H1 (cell line): ENCODE results near the gene PFKFB1. TPM values are rescaled to one million over a fixed set of nuclear protein-coding genes. Genes with fewer than 3 reads are reported as not detected.

Experiments used
- CTCF ChIA-PET: fragments of 300-600 bp; sonication (Branson Sonifier 250); formaldehyde crosslinking; loops from one replicate; lab custom pipeline; 2021; ENCODE audit not compliant: partially characterized antibody; lab: Charles Lee
- POLR2A ChIA-PET: fragments of 300-600 bp; sonication (Branson Sonifier 250); formaldehyde crosslinking; loops from one replicate; lab custom pipeline; 2021; ENCODE audit warnings: inconsistent platforms; ENCODE audit not compliant: partially characterized antibody; lab: Charles Lee
- DNase-seq, 2 experiments: peaks; one replicate each; pipeline versions ENCODE4 v3.0.0 to v3.0.0-alpha.2; 2010 to 2022; ENCODE audit warnings: low spot score in 2 of 2, low read depth in 1 of 2, mixed read lengths in 1 of 2
- FAIRE-seq: peaks from 2 replicates; lab custom pipeline; 2011; peaks lifted over from hg19 to GRCh38; lab: Jason Lieb, UNC
- H2AFZ ChIP-seq: 2 replicates; pipeline ENCODE4 v1.8.1; 2012; ENCODE audit warnings: low read length, inconsistent platforms
- H2AK5ac ChIP-seq: 2 replicates; pipeline ENCODE4 v1.6.1; 2013; ENCODE audit warnings: low read depth, low read length
- H2BK120ac ChIP-seq: replicated peaks from 2 replicates; pipeline ENCODE3; 2013; ENCODE audit warnings: low read depth, low read length, inconsistent platforms
- H2BK12ac ChIP-seq: 2 replicates; pipeline ENCODE4 v1.6.1; 2013; ENCODE audit warnings: low read depth, low read length
- H2BK15ac ChIP-seq: 2 replicates; pipeline ENCODE4 v1.6.1; 2013; ENCODE audit warnings: low read length
- H2BK20ac ChIP-seq: 2 replicates; pipeline ENCODE4 v1.6.1; 2013; ENCODE audit warnings: low read length
- H2BK5ac ChIP-seq: 2 replicates; pipeline ENCODE4 v1.6.1; 2013; ENCODE audit warnings: low read depth, low read length
- H3K14ac ChIP-seq: 2 replicates; pipeline ENCODE4 v1.6.1; 2013; ENCODE audit warnings: inconsistent platforms; ENCODE audit not compliant: insufficient read length
- H3K18ac ChIP-seq: 2 replicates; pipeline ENCODE4 v1.6.1; 2013; ENCODE audit warnings: low read length; ENCODE audit errors: extremely low read depth
- H3K23ac ChIP-seq: 2 replicates; pipeline ENCODE4 v1.6.1; 2013; ENCODE audit warnings: inconsistent platforms; ENCODE audit not compliant: insufficient read length
- H3K23me2 ChIP-seq: 2 replicates; pipeline ENCODE4 v1.6.1; 2013; ENCODE audit warnings: low read depth, low read length
- H3K27ac ChIP-seq: 2 replicates; pipeline ENCODE4 v1.6.1; 2011; ENCODE audit warnings: low read depth, low read length, inconsistent platforms
- H3K27me3 ChIP-seq, 4 experiments: replicated peaks in 1 of 4; 1 replicate in 1 of 4; 2 replicates in 3 of 4; pipeline versions ENCODE4 v1.6.1 to v1.8.1; 2011 to 2013; ENCODE audit warnings: low read length in 3 of 4, mild to moderate bottlenecking in 3 of 4, inconsistent platforms in 2 of 4, mixed read lengths in 2 of 4, moderate library complexity in 1 of 4; ENCODE audit not compliant: control insufficient read depth in 3 of 4, insufficient read depth in 3 of 4; ENCODE audit errors: extremely low read depth in 1 of 4
- H3K36me3 ChIP-seq, 4 experiments: 2 replicates each; pipeline versions ENCODE4 v1.6.1 to v1.8.1; 2011 to 2013; ENCODE audit warnings: mild to moderate bottlenecking in 4 of 4, low read length in 3 of 4, moderate library complexity in 2 of 4, control low read depth in 1 of 4, inconsistent platforms in 1 of 4; ENCODE audit not compliant: insufficient read depth in 4 of 4, control insufficient read depth in 2 of 4
- H3K4ac ChIP-seq: replicated peaks from 2 replicates; pipeline ENCODE3; 2013; ENCODE audit warnings: low read length, low read depth, mixed read lengths, inconsistent platforms; ENCODE audit not compliant: insufficient read length
- H3K4me1 ChIP-seq, 4 experiments: replicated peaks in 1 of 4; 1 replicate in 1 of 4; 2 replicates in 3 of 4; pipeline versions ENCODE4 v1.6.1 to v1.8.1; 2011 to 2013; ENCODE audit warnings: low read length in 3 of 4, inconsistent platforms in 2 of 4, mixed read lengths in 1 of 4; ENCODE audit not compliant: insufficient read depth in 4 of 4, control insufficient read depth in 3 of 4
- H3K4me2 ChIP-seq, 2 experiments: 2 replicates each; pipeline versions ENCODE4 v1.6.1 to v1.8.1; 2011 to 2013; ENCODE audit warnings: low read depth in 2 of 2, low read length in 2 of 2, control low read depth in 1 of 2, inconsistent platforms in 1 of 2, mild to moderate bottlenecking in 1 of 2; ENCODE audit not compliant: insufficient read depth in 1 of 2
- H3K4me3 ChIP-seq, 4 experiments: fragments of 200-600, 300-600 bp in 1 of 4; sonication (generic), shearing (Covaris generic), sonication (Bioruptor Twin) in 1 of 4; 2 replicates each; pipeline versions ENCODE4 v1.5.1 to v1.8.1; 2011 to 2016; ENCODE audit warnings: low read length in 4 of 4, low read depth in 3 of 4, control low read depth in 2 of 4, inconsistent platforms in 2 of 4, mild to moderate bottlenecking in 2 of 4, mixed read lengths in 1 of 4, moderate library complexity in 1 of 4; ENCODE audit not compliant: insufficient read depth in 2 of 4; ENCODE audit errors: extremely low read depth in 1 of 4
- H3K56ac ChIP-seq: replicated peaks from 2 replicates; pipeline ENCODE3; 2013; ENCODE audit warnings: low read depth, mild to moderate bottlenecking, mixed read lengths, low read length, inconsistent platforms; ENCODE audit not compliant: insufficient read length
- H3K79me1 ChIP-seq: 2 replicates; pipeline ENCODE4 v1.6.1; 2013; ENCODE audit warnings: low read depth, low read length, control low read depth
- H3K79me2 ChIP-seq, 2 experiments: 2 replicates each; pipeline versions ENCODE4 v1.6.1 to v1.8.1; 2012 to 2013; ENCODE audit warnings: low read length in 2 of 2, mild to moderate bottlenecking in 2 of 2, inconsistent platforms in 1 of 2; ENCODE audit not compliant: insufficient read depth in 2 of 2, control insufficient read depth in 1 of 2
- H3K9ac ChIP-seq, 4 experiments: replicated peaks in 1 of 4; 1 replicate in 1 of 4; 2 replicates in 3 of 4; pipeline versions ENCODE4 v1.6.1 to v1.8.1; 2011 to 2013; ENCODE audit warnings: low read depth in 3 of 4, low read length in 3 of 4, control low read depth in 2 of 4, mild to moderate bottlenecking in 2 of 4, moderate library complexity in 2 of 4, inconsistent platforms in 1 of 4; ENCODE audit errors: extremely low read depth in 1 of 4
- H3K9me3 ChIP-seq, 2 experiments: 2 replicates each; pipeline versions ENCODE4 v1.6.1 to v1.8.1; 2012 to 2013; ENCODE audit warnings: mild to moderate bottlenecking in 2 of 2, moderate library complexity in 2 of 2, control low read depth in 1 of 2, inconsistent platforms in 1 of 2, low read depth in 1 of 2, low read length in 1 of 2, mixed read lengths in 1 of 2; ENCODE audit not compliant: insufficient read depth in 2 of 2
- H4K20me1 ChIP-seq, 2 experiments: replicated peaks in 1 of 2; 2 replicates each; pipeline versions ENCODE3 to v1.8.1; 2011 to 2013; ENCODE audit warnings: inconsistent platforms in 2 of 2, low read length in 2 of 2, mild to moderate bottlenecking in 1 of 2; ENCODE audit not compliant: insufficient read depth in 2 of 2, control insufficient read depth in 1 of 2
- H4K5ac ChIP-seq: 2 replicates; pipeline ENCODE4 v1.6.1; 2013; ENCODE audit warnings: low read length, low read depth, mixed read lengths, inconsistent platforms; ENCODE audit not compliant: insufficient read length
- H4K8ac ChIP-seq: 2 replicates; pipeline ENCODE4 v1.8.0; 2013; ENCODE audit warnings: mild to moderate bottlenecking, moderate library complexity, low read length, inconsistent platforms; ENCODE audit not compliant: insufficient read depth; ENCODE audit errors: extremely low read depth
- H4K91ac ChIP-seq: replicated peaks from 2 replicates; pipeline ENCODE3; 2013; ENCODE audit warnings: low read length, mixed read lengths, inconsistent platforms; ENCODE audit not compliant: insufficient read length
- CBX5 ChIP-seq: fragments of 300-800, 300-1000 bp; sonication (generic); IDR thresholded peaks from 2 replicates; pipeline ENCODE4 v1.7.1; 2016; ENCODE audit warnings: antibody characterized with exemption, low read length, low read depth
- CTCF ChIP-seq, 3 experiments: IDR thresholded peaks; 1 replicate in 2 of 3; 2 replicates in 1 of 3; pipeline versions ENCODE4 v1.5.1 to v1.6.1; 2011; ENCODE audit warnings: low read length in 3 of 3, mild to moderate bottlenecking in 3 of 3, inconsistent platforms in 2 of 3, low read depth in 1 of 3, moderate library complexity in 1 of 3; ENCODE audit not compliant: insufficient read depth in 1 of 3; ENCODE audit errors: control extremely low read depth in 1 of 3
- HDAC6 ChIP-seq: IDR thresholded peaks from one replicate; pipeline ENCODE4 v1.7.1; 2012; ENCODE audit warnings: low read depth, mild to moderate bottlenecking, inconsistent platforms, low read length, moderate library complexity
- KDM4A ChIP-seq: IDR thresholded peaks from one replicate; pipeline ENCODE4 v1.7.1; 2012; ENCODE audit warnings: low read depth, mild to moderate bottlenecking, moderate library complexity, low read length, inconsistent platforms; ENCODE audit not compliant: severe bottlenecking
- RXRA ChIP-seq: IDR thresholded peaks from 2 replicates; pipeline ENCODE4 v1.6.1; 2011; ENCODE audit warnings: low read depth, mild to moderate bottlenecking, low read length, moderate library complexity; ENCODE audit not compliant: insufficient read depth
- WGBS, 2 experiments: shearing (Covaris generic) in 1 of 2; methylation state at CpG; one replicate each; pipeline versions ENCODE4 v1.1.6 to v1.1.7; 2013 to 2015; ENCODE audit warnings: low lambda C conversion rate in 2 of 2, mixed read lengths in 2 of 2, inconsistent platforms in 1 of 2, low coverage in 1 of 2, missing lambda C conversion rate in 1 of 2; ENCODE audit not compliant: insufficient replicate concordance in 2 of 2, insufficient coverage in 1 of 2, insufficient read length in 1 of 2; ENCODE audit errors: extremely low coverage in 1 of 2, missing lambda C conversion rate in 1 of 2; 5-methylcytosine and 5-hydroxymethylcytosine counted together
- polyA plus RNA-seq, 7 experiments: library from polyadenylated mRNA; depleted of rRNA in 3 of 7; stranded (reverse) in 5 of 7; unstranded in 2 of 7; fragments of >200 nt in 5 of 7; fragments of 200-250 nt in 2 of 7; gene quantifications; 1 replicate in 5 of 7; 2 replicates in 1 of 7; 4 replicates in 1 of 7; pipeline versions ENCODE4 v1.2.1 to v1.2.3, GENCODE V29; 2011 to 2013; ENCODE audit warnings: missing spikeins in 2 of 7, mixed read lengths in 2 of 7
- total RNA-seq: library from RNA; stranded (reverse); fragmentation: NEBNext Ultra II Directional; extraction: Animal tissue kit (Norgen Biotek cat#: 25700); gene quantifications from 2 replicates; pipeline ENCODE4 v1.2.1, GENCODE V29; 2021

Gene PFKFB1
- total and polyA plus RNA-seq, 2 of the 8 experiments (the other 6 are each of a cell fraction or from before 2014, with no cell fraction given) = 0.26 to 0.30 TPM

GRCh38 chrX:54964766-54965497 is 29.1 kb downstream of the PFKFB1 start:
- DNase-seq (no peak), FAIRE-seq (no peak)
- Histone ChIP-seq H3K79me2 (no peaks in the 10 kb centered on the region), H3K56ac (no peak overlapping the region), H3K4me1 (no peaks in the 10 kb centered on the region), H4K91ac (no peak overlapping the region), H2BK120ac (no peak overlapping the region), H2BK12ac (no peak overlapping the region), H3K14ac (no peak overlapping the region), H2BK20ac (no peak overlapping the region), H2AFZ (no peak overlapping the region), H4K5ac (no peak overlapping the region), H3K4me3 (no peak overlapping the region), H4K20me1 (no peaks in the 10 kb centered on the region), H3K79me1 (no peaks in the 10 kb centered on the region), H3K9me3 (peaks cover 0 to 4% of the 10 kb centered on the region in 2 experiments; a peak in 1 of 4 replicates), H3K4me2 (no peak overlapping the region), H3K27ac (no peak overlapping the region), H3K23ac (no peak overlapping the region), H2BK5ac (no peak overlapping the region), H3K4ac (no peak overlapping the region), H4K8ac (no peak overlapping the region), H3K23me2 (no peaks in the 10 kb centered on the region), H2BK15ac (no peak overlapping the region), H3K18ac (no peak overlapping the region), H3K36me3 (no peaks in the 10 kb centered on the region), H2AK5ac (no peak overlapping the region), H3K27me3 (no peaks in the 10 kb centered on the region; a peak in 1 of 7 replicates), H3K9ac (no peak overlapping the region)
- no peak for TF ChIP-seq CTCF (IDR thresholded peaks at IDR 0.05; ENCODE audit: control extremely low read depth in 1 of 3, insufficient read depth in 1 of 3, low read depth in 1 of 3, low read length in 3 of 3)
- TF ChIP-seq RXRA = no peak
- TF ChIP-seq CBX5 = no peak
- no peak for TF ChIP-seq KDM4A
- no peak for TF ChIP-seq HDAC6
- ChIA-PET POLR2A (no interaction called here), CTCF (no interaction called here)
- 75% methylated on average over 3 of the region's 4 CpGs; no CpG with 5 or more reads in 1 of the 2 experiments for WGBS, 2 experiments
